ENCODE results near the gene GPANK1.

DNA sequence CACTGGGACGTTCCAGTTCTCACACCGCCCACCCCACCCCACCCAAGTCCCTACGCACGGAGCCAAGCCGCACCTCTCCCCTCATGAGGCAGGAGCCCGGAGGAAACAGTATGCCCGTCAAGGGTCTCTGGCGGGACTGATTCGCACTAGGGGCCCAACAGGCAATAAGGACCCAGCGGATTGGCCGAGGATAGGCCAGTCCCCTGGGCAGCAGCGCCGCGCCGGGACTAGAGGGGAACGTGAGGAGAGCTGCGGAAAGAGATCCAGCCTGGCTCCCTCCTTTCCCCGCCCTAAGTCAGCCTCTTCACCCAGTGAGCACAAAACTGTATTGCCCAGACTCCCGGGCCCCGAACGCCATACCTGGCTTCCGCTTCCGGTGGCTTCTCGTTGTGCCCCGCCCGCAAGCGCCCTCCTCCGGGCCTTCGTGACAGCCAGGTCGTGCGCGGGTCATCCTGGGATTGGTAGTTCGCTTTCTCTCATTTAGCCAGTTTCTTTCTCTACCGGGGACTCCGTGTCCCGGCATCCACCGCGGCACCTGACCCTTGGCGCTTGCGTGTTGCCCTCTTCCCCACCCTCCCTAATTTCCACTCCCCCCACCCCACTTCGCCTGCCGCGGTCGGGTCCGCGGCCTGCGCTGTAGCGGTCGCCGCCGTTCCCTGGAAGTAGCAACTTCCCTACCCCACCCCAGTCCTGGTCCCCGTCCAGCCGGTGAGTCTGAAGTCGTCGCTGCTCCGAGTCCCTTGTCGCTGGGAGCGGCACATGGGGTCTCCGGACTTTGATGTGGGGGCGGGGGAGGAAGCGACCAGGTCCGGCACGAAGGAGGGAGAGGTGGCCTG lies 922 bp upstream of the GPANK1 start, which contains the start of gene CSNK2B:
- TF ChIP-seq POLR2A (IDR thresholded peaks at IDR 0.05) = peak; percentile 72
- TF ChIP-seq, protein P1, sequence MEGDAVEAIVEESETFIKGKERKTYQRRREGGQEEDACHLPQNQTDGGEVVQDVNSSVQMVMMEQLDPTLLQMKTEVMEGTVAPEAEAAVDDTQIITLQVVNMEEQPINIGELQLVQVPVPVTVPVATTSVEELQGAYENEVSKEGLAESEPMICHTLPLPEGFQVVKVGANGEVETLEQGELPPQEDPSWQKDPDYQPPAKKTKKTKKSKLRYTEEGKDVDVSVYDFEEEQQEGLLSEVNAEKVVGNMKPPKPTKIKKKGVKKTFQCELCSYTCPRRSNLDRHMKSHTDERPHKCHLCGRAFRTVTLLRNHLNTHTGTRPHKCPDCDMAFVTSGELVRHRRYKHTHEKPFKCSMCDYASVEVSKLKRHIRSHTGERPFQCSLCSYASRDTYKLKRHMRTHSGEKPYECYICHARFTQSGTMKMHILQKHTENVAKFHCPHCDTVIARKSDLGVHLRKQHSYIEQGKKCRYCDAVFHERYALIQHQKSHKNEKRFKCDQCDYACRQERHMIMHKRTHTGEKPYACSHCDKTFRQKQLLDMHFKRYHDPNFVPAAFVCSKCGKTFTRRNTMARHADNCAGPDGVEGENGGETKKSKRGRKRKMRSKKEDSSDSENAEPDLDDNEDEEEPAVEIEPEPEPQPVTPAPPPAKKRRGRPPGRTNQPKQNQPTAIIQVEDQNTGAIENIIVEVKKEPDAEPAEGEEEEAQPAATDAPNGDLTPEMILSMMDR (IDR thresholded peaks at IDR 0.05 in 4 of 5, conservative IDR thresholded peaks at IDR 0.05 in 1 of 5) = peak in 1 of 5 experiments; percentile 19
